ENCODE measurements around the gene GBX1. TPM values are rescaled to one million over a fixed set of nuclear protein-coding genes. Genes with fewer than 3 reads are reported as not detected.

The GBX1 gene
- total RNA-seq, 1 donor from 2014 or later: not detected

DNA sequence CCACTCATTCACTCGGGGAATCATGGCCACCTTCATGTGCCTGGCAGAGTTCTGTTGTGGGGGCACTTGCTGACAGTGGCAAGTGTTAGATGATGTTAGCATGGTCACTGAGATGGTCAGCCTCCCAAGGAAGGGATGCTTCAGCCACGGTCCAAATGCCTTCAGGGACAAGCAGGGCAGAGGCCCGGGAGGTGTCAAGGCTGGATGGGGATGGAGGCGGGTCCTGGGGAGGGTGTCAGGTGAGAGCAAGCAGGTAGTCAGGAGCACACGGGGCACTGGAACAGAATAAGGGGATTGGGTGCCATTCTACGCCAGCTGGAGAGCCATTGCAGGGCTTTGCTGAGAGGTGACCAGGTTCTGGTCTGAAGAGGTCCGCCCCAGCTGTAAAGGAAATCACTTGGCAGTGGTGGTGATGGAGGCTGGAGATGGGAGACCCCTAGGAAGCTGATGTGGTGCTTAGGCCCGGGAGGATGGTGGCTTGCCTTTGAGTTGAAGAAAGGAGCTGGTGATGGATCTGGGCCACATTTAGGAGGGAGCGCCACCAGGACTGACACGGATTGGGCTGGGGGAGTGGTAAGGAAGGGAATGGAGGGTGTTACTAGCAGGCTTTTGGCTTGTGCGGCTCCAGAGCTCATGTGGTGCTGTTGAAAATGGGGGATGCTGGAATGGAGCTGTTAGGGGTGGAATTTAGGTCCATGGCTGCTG, 57.1 kb downstream of the GBX1 start:
- no peaks in the 10 kb centered on the region for H3K9me3 ChIP-seq (ENCODE audit: control insufficient read depth in 3 of 3, low read length in 3 of 3)
- H3K27ac ChIP-seq (ENCODE audit: low read depth, low read length): no peak overlapping the region
- H3K27me3 ChIP-seq (ENCODE audit: control insufficient read depth in 3 of 3, insufficient read depth in 3 of 3, low read length in 3 of 3): no peaks in the 10 kb centered on the region
- H3K36me3 ChIP-seq (ENCODE audit: control insufficient read depth in 3 of 3, insufficient read depth in 3 of 3, low read length in 3 of 3): no peaks in the 10 kb centered on the region
- H3K9ac ChIP-seq (ENCODE audit: low read depth in 1 of 3, low read length in 3 of 3): no peak overlapping the region
- no peak overlapping the region for H3K4me3 ChIP-seq (ENCODE audit: low read length in 3 of 3)
- H3K4me1 ChIP-seq (ENCODE audit: control insufficient read depth in 3 of 3, insufficient read depth in 3 of 3, low read length in 3 of 3): peaks cover 8 to 16% (median 8%) of the 10 kb centered on the region in 3 donors

DNA sequence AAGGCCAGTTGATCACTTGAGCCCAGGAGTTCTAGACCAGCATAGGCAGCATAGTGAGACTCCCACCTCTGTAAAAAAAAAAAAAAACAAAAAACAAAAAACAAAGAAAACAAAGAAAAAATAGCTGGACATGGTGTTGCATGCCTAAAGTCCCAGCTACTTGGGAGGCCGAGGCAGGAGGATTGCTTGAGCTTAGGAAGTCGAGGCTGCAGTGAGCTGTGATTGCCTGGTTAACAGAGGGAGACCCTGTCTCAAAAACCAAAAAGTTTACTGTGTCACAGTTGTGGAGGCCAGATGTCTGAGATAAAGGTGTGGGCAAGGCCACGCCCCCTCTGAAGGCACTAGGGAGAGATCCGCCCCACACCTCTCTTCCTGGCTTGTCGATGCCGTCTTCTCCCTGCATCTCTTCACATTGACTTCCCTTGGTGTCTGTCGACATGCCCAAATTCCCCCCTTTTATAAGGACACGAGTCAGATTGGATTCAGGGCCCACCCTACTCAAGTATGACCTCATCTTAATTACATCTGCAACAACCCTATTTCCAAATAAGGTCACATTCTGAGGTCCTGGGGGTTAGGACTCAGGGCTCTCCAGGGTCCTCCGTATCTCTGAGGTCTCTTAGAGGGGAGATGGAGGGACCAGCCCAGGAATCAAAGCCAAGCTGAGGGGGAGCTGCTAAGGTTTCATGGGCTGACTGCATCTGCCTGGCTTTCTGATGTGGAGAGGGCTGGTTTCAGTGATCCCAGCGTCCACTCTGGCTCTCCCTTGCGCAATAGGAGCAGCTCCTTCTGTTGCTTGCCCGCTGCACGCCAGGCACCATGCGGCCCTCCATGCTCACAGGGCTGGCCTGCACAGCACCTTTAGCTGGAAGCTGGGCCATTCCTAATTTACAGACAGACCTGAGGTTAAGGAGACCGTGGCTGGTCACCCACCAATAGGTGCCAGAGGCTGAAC, 58.1 kb downstream of the GBX1 start:
- H3K27ac ChIP-seq (ENCODE audit: low read depth, low read length): no peak overlapping the region
- H3K9me3 ChIP-seq (ENCODE audit: control insufficient read depth in 3 of 3, low read length in 3 of 3): no peaks in the 10 kb centered on the region
- no peaks in the 10 kb centered on the region for H3K27me3 ChIP-seq (ENCODE audit: control insufficient read depth in 3 of 3, insufficient read depth in 3 of 3, low read length in 3 of 3)
- no peak overlapping the region for H3K4me3 ChIP-seq (ENCODE audit: low read length in 3 of 3)
- no peaks in the 10 kb centered on the region for H3K36me3 ChIP-seq (ENCODE audit: control insufficient read depth in 3 of 3, insufficient read depth in 3 of 3, low read length in 3 of 3)
- peaks cover 8 to 16% (median 10%) of the 10 kb centered on the region in 3 donors for H3K4me1 ChIP-seq (ENCODE audit: control insufficient read depth in 3 of 3, insufficient read depth in 3 of 3, low read length in 3 of 3)
- H3K9ac ChIP-seq (ENCODE audit: low read depth in 1 of 3, low read length in 3 of 3): no peak overlapping the region

DNA sequence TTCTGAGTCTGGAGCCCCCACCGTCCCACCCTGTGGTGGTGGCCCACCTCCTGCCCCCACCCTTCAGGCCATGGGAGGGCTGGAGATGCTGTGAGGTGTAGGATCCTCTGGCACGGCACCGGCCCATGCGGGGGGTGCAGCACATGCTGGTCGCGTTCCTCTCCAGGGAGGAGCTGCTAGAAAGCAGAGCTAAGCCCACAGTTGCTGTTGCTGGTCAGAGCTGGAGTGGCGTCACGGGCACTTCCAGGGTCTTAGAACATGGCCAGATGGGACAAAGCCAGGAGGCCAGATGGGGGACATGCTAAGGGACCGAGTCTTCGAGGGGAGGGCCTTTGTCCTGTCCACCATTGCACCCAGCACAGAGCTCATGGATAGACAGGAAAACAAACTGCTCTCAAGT, 59.6 kb downstream of the GBX1 start:
- Histone ChIP-seq H3K27ac (ENCODE audit: low read depth, low read length) (no peak overlapping the region), H3K4me3 (ENCODE audit: low read length in 3 of 3) (no peak overlapping the region), H3K9ac (ENCODE audit: low read depth in 1 of 3, low read length in 3 of 3) (no peak overlapping the region)

DNA sequence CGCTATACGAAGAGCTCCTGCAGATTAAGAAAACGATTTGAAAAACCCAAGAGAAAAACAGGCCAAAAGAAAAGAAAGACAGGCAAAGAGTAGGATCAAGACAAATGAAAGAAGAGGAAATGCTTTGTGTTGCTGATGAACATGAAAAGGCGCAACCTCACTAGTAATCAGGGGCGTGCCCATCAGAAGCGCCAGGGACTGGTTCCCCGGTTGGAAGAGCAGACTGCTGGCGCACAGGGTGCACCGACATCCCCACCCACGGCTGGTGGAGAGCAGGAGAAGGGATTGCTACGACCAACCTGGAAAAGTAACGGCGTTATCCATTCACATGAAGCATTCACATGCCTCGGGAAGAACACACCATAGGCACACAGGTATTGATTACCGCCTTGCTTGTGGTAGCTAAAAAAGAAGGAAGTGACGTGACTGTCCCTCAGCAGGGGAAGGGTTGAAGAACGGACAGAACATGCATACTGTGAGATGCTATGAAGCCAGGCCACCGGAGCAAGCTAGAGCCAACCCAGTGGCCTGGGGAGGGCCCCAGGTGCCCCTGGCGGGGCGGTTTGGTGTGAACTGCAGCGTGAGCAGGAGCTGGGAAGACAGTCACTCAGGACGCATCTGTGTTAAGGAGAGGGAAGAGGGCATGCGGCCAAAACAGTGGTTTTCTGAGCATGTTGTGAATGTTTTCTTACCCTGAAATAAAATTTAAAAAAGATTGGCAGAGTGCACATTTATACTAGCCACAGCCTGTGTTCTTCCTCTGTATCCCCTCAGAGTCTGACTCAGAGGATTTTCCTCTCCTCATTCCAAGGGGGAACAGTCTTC, 62.9 kb downstream of the GBX1 start:
- H3K27me3 ChIP-seq (ENCODE audit: control insufficient read depth in 3 of 3, insufficient read depth in 3 of 3, low read length in 3 of 3): no peaks in the 10 kb centered on the region
- peaks cover 4 to 11% (median 7%) of the 10 kb centered on the region in 3 donors for H3K4me1 ChIP-seq (ENCODE audit: control insufficient read depth in 3 of 3, insufficient read depth in 3 of 3, low read length in 3 of 3)
- H3K9ac ChIP-seq (ENCODE audit: low read depth in 1 of 3, low read length in 3 of 3): no peak overlapping the region
- H3K4me3 ChIP-seq (ENCODE audit: low read length in 3 of 3): no peak overlapping the region
- no peak overlapping the region for H3K27ac ChIP-seq (ENCODE audit: low read depth, low read length)
- no peaks in the 10 kb centered on the region for H3K36me3 ChIP-seq (ENCODE audit: control insufficient read depth in 3 of 3, insufficient read depth in 3 of 3, low read length in 3 of 3)
- no peaks in the 10 kb centered on the region for H3K9me3 ChIP-seq (ENCODE audit: control insufficient read depth in 3 of 3, low read length in 3 of 3)

More for the DNA sequence above, 59.6 kb downstream of the GBX1 start:
- Histone ChIP-seq H3K27me3 (ENCODE audit: control insufficient read depth in 3 of 3, insufficient read depth in 3 of 3, low read length in 3 of 3) (no peaks in the 10 kb centered on the region), H3K4me1 (ENCODE audit: control insufficient read depth in 3 of 3, insufficient read depth in 3 of 3, low read length in 3 of 3) (peaks cover 8 to 16% (median 10%) of the 10 kb centered on the region in 3 donors), H3K9me3 (ENCODE audit: control insufficient read depth in 3 of 3, low read length in 3 of 3) (no peaks in the 10 kb centered on the region), H3K36me3 (ENCODE audit: control insufficient read depth in 3 of 3, insufficient read depth in 3 of 3, low read length in 3 of 3) (no peaks in the 10 kb centered on the region)

DNA sequence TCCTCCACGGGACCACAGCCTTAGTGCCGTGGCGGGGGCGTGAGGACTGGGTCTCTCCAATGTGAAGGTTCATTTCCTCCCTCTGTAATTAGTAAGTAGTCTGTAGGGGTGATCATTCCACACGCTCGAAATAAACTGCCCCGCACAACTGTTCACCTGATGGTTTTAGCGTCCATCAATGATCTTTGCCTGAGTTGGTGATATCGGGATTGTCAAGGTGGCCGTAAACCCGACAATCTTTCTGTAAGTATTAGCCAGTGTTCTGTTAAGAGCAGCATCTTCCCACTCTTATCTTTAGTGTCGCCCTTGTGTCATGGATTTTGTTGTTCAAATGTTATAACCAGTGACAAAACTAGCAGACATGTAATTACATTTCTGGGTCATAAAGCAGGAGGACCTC, 63.5 kb downstream of the GBX1 start:
- Histone ChIP-seq H3K4me3 (ENCODE audit: low read length in 3 of 3) (no peak overlapping the region), H3K4me1 (ENCODE audit: control insufficient read depth in 3 of 3, insufficient read depth in 3 of 3, low read length in 3 of 3) (peaks cover 0 to 15% (median 8%) of the 10 kb centered on the region in 3 donors), H3K27ac (ENCODE audit: low read depth, low read length) (no peak overlapping the region), H3K9ac (ENCODE audit: low read depth in 1 of 3, low read length in 3 of 3) (no peak overlapping the region), H3K36me3 (ENCODE audit: control insufficient read depth in 3 of 3, insufficient read depth in 3 of 3, low read length in 3 of 3) (no peaks in the 10 kb centered on the region), H3K9me3 (ENCODE audit: control insufficient read depth in 3 of 3, low read length in 3 of 3) (no peaks in the 10 kb centered on the region), H3K27me3 (ENCODE audit: control insufficient read depth in 3 of 3, insufficient read depth in 3 of 3, low read length in 3 of 3) (no peaks in the 10 kb centered on the region)

DNA sequence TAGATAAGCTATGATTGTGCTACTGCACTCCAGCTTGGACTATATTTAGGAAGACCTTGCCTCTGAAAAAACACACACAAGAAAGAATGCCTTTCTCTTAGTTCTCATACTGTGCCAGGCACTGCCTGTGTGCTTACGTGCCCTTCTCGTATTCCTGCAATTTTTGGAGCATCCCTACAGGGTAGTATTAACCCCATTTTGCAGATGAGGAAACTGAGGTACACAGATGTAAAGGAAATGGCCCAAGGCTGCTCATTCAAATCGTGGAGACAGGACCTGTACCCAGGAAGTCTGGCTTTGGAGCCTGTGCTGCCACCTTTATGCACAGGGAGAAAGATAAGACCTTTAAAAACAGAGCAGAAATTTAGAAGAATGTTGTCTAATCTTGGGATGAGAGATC, 64.5 kb downstream of the GBX1 start:
- no peak overlapping the region for H3K9ac ChIP-seq (ENCODE audit: low read depth in 1 of 3, low read length in 3 of 3)

DNA sequence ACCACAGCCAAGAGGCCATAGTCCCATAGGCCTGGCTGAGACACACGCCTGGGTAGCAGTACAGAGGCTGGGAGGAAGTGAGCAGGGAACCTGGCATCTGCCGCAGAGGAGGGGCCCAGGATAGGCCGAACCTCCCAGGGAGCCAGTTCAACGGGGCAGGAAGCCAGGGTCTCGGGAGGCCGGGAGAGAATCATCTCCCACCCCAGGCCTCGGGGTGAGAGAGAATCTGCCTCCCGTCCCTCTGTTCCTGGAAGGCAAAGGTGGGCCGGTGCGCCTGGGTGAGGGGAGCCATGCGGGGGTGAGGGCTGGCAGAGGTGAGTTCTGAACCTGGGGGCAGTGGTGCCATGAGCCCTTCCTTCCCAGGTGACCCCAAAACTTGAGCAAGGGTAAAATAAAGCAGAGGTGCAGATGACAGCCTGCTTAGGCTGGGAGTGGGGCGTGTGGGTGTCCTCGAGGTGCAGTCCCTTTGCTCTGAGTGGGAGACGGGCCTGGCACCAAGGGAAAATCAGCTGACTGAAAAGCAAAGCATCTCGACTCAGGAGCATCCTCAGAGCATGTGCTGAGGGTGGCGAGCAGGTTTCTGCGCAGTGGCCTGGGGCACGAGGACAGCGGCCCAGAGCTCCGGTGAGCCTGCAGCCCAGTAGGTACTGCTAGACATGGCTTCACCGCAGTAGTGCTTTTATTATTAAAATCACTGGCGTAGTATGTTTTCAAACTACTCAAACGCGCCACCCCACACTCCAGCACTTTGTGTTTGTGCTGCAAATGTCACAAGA, 65.7 kb downstream of the GBX1 start:
- H3K9me3 ChIP-seq (ENCODE audit: control insufficient read depth in 3 of 3, low read length in 3 of 3): no peaks in the 10 kb centered on the region
- H3K36me3 ChIP-seq (ENCODE audit: control insufficient read depth in 3 of 3, insufficient read depth in 3 of 3, low read length in 3 of 3): no peaks in the 10 kb centered on the region
- peaks cover 0 to 12% (median 8%) of the 10 kb centered on the region in 3 donors for H3K4me1 ChIP-seq (ENCODE audit: control insufficient read depth in 3 of 3, insufficient read depth in 3 of 3, low read length in 3 of 3)
- H3K27me3 ChIP-seq (ENCODE audit: control insufficient read depth in 3 of 3, insufficient read depth in 3 of 3, low read length in 3 of 3): no peaks in the 10 kb centered on the region
- no peak overlapping the region for H3K9ac ChIP-seq (ENCODE audit: low read depth in 1 of 3, low read length in 3 of 3)
- no peak overlapping the region for H3K27ac ChIP-seq (ENCODE audit: low read depth, low read length)
- H3K4me3 ChIP-seq (ENCODE audit: low read length in 3 of 3): no peak overlapping the region

More for the DNA sequence above, 64.5 kb downstream of the GBX1 start:
- Histone ChIP-seq H3K27ac (ENCODE audit: low read depth, low read length) (no peak overlapping the region), H3K27me3 (ENCODE audit: control insufficient read depth in 3 of 3, insufficient read depth in 3 of 3, low read length in 3 of 3) (no peaks in the 10 kb centered on the region), H3K9me3 (ENCODE audit: control insufficient read depth in 3 of 3, low read length in 3 of 3) (no peaks in the 10 kb centered on the region), H3K4me3 (ENCODE audit: low read length in 3 of 3) (no peak overlapping the region), H3K36me3 (ENCODE audit: control insufficient read depth in 3 of 3, insufficient read depth in 3 of 3, low read length in 3 of 3) (no peaks in the 10 kb centered on the region), H3K4me1 (ENCODE audit: control insufficient read depth in 3 of 3, insufficient read depth in 3 of 3, low read length in 3 of 3) (peaks cover 0 to 14% (median 8%) of the 10 kb centered on the region in 3 donors)

DNA sequence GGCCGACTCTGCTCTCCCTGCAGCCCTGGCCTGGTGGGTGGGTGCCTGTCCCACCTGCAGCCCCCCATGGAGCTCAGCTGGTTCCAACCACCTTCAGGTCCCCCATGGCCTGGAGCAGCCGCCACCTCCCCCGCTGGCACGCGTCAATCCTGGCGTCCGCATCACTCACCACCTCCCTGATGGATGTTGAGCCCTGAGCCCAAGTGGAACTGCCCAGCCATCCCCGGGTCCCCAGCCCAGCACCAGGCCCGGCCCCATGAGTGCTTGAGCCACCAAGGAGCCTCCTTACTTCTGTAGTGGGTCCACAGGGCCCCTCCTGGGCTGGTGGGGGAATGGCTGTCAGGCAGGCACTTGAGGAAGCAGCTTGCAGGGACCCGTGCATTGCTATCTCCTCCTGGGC, 66.6 kb downstream of the GBX1 start:
- no peaks in the 10 kb centered on the region for H3K9me3 ChIP-seq (ENCODE audit: control insufficient read depth in 3 of 3, low read length in 3 of 3)
- no peaks in the 10 kb centered on the region for H3K36me3 ChIP-seq (ENCODE audit: control insufficient read depth in 3 of 3, insufficient read depth in 3 of 3, low read length in 3 of 3)
- H3K27ac ChIP-seq (ENCODE audit: low read depth, low read length): no peak overlapping the region
- peaks cover 0 to 12% (median 8%) of the 10 kb centered on the region in 3 donors for H3K4me1 ChIP-seq (ENCODE audit: control insufficient read depth in 3 of 3, insufficient read depth in 3 of 3, low read length in 3 of 3)
- H3K4me3 ChIP-seq (ENCODE audit: low read length in 3 of 3): no peak overlapping the region
- no peaks in the 10 kb centered on the region for H3K27me3 ChIP-seq (ENCODE audit: control insufficient read depth in 3 of 3, insufficient read depth in 3 of 3, low read length in 3 of 3)
- no peak overlapping the region for H3K9ac ChIP-seq (ENCODE audit: low read depth in 1 of 3, low read length in 3 of 3)

Data from skeletal muscle tissue (tissue), 4 donors.